ENCODE measurements around the gene TRMT112. TPM values are rescaled to one million over a fixed set of nuclear protein-coding genes. Genes with fewer than 3 reads are reported as not detected.

Gene TRMT112
- 194 TPM for total RNA-seq

GRCh38 chr11:64317325-64317960 lies at the start of gene TRMT112:
Gene TRMT112 (minus strand): TSS chr11:64317559. CDS start chr11:64317526, 33 bp downstream.

GRCh38 chr11:64358907-64359711 lies 41.8 kb upstream of the TRMT112 start, which contains the start of gene RPS6KA4:
Gene RPS6KA4 (plus strand): TSS chr11:64359162. CDS start chr11:64359236, 74 bp downstream.

GRCh38 chr11:64339754-64340408 lies 22.5 kb upstream of the TRMT112 start, which contains the start of gene CCDC88B:
Gene CCDC88B (plus strand): TSS chr11:64340204. CDS start chr11:64340267, 63 bp downstream.

GRCh38 chr11:64317961-64318765 lies 804 bp upstream of the TRMT112 start, which contains the start of gene PRDX5:
Gene PRDX5 (plus strand): TSS chr11:64318121. CDS start chr11:64318216, 95 bp downstream.

GRCh38 chr11:64305075-64305690 lies 12.2 kb downstream of the TRMT112 start, which contains the start of gene ESRRA:
Gene ESRRA (plus strand): TSS chr11:64305524. CDS start chr11:64307180, 1,656 bp downstream.

GRCh38 chr11:64299847-64300648 lies 17.3 kb downstream of the TRMT112 start, which contains the start of gene CATSPERZ:
Gene CATSPERZ (plus strand): TSS chr11:64300358. CDS start chr11:64300411, 53 bp downstream.

GRCh38 chr11:64291262-64291751 lies 26.1 kb downstream of the TRMT112 start, which contains the start of gene KCNK4:
Gene KCNK4 (plus strand): TSS chr11:64291302. CDS start chr11:64293019, 1,717 bp downstream.

GRCh38 chr11:64284962-64285884 lies 32.1 kb downstream of the TRMT112 start, which contains the start of gene GPR137:
Gene GPR137 (plus strand): TSS chr11:64285848. CDS start chr11:64286525, 677 bp downstream.

GRCh38 chr11:64284048-64284961 lies 33.1 kb downstream of the TRMT112 start, which contains the start of gene BAD:
Gene BAD (minus strand): TSS chr11:64284665. CDS start chr11:64284368, 297 bp downstream.

Other genes starting within 250 kb of the TRMT112 start
- gene MACROD1, start 151.4 kb downstream of the TRMT112 start, total RNA-seq = 22.4 TPM
- gene STIP1, start 131.4 kb downstream of the TRMT112 start, total RNA-seq = 135 TPM
- gene FERMT3, start 110.8 kb downstream of the TRMT112 start, total RNA-seq = 8.3 TPM
- 27.4 TPM for gene TRPT1, start 91.4 kb downstream of the TRMT112 start, total RNA-seq
- 22.4 TPM for gene NUDT22, start 91.3 kb downstream of the TRMT112 start, total RNA-seq
- gene DNAJC4, start 87.0 kb downstream of the TRMT112 start, total RNA-seq = 22.2 TPM
- 61.7 TPM for gene VEGFB, start 83.0 kb downstream of the TRMT112 start, total RNA-seq
- gene FKBP2, start 76.5 kb downstream of the TRMT112 start, total RNA-seq = 30.8 TPM
- 50.6 TPM for gene PPP1R14B, start 70.6 kb downstream of the TRMT112 start, total RNA-seq
- 18.0 TPM for gene PLCB3, start 66.0 kb downstream of the TRMT112 start, total RNA-seq
- 61.6 TPM for gene BAD, start 32.9 kb downstream of the TRMT112 start, total RNA-seq
- 21.1 TPM for gene GPR137, start 31.7 kb downstream of the TRMT112 start, total RNA-seq
- 1.8 TPM for gene KCNK4, start 26.3 kb downstream of the TRMT112 start, total RNA-seq
- 3.1 TPM for gene CATSPERZ, start 17.2 kb downstream of the TRMT112 start, total RNA-seq
- gene ESRRA, start 12.0 kb downstream of the TRMT112 start, total RNA-seq = 17.5 TPM
- 121 TPM for gene PRDX5, start 562 bp upstream of the TRMT112 start, total RNA-seq
- gene CCDC88B, start 22.6 kb upstream of the TRMT112 start, total RNA-seq = 13.1 TPM
- gene RPS6KA4, start 41.6 kb upstream of the TRMT112 start, total RNA-seq = 19.6 TPM
- 0.16 TPM for gene SLC22A11, start 238.4 kb upstream of the TRMT112 start, total RNA-seq

Data from camera-type eye (tissue), 1 donor.